Activated CD8-positive, alpha-beta T cell treated with anti-CD3 and anti-CD28 coated beads for 36 hours (primary cell): ENCODE results near the gene OSM. TPM values are rescaled to one million over a fixed set of nuclear protein-coding genes. Genes with fewer than 3 reads are reported as not detected.
A peak's percentile ranks its signal among the peaks of the same experiment; 100 is the strongest.

Experiments used
- ATAC-seq: fragments of 200-7000 bp; cut with Tn5 transposase; one replicate; pipeline ENCODE4 v1.10.0; 2021; ENCODE audit warnings: mild to moderate bottlenecking, moderate library complexity
- CTCF ChIA-PET: fragments of 350-600 bp; sonication (Branson Sonifier 250); formaldehyde crosslinking; loops from one replicate; lab custom pipeline; 2021; ENCODE audit warnings: antibody characterized with exemption; lab: Charles Lee
- POLR2A ChIA-PET: fragments of 350-600 bp; sonication (Branson Sonifier 250); formaldehyde crosslinking; loops from one replicate; lab custom pipeline; 2021; ENCODE audit warnings: antibody characterized with exemption; lab: Charles Lee
- DNase-seq: peaks from one replicate; pipeline ENCODE4 v3.0.0-alpha.2; 2020
- H3K27ac Mint-ChIP-seq: one replicate; pipeline ENCODE4 v1.8.0; 2021; ENCODE audit warnings: mild to moderate bottlenecking, mixed read lengths
- H3K27me3 Mint-ChIP-seq: one replicate; pipeline ENCODE4 v1.8.0; 2021; ENCODE audit warnings: mixed read lengths
- H3K36me3 Mint-ChIP-seq: one replicate; pipeline ENCODE4 v1.8.0; 2021; ENCODE audit warnings: low read depth, mixed read lengths
- H3K4me1 Mint-ChIP-seq: one replicate; pipeline ENCODE4 v1.8.0; 2021; ENCODE audit warnings: low read depth, mixed read lengths
- H3K4me3 Mint-ChIP-seq: one replicate; pipeline ENCODE4 v1.8.0; 2021; ENCODE audit warnings: mild to moderate bottlenecking, moderate library complexity, mixed read lengths
- H3K9me3 Mint-ChIP-seq: one replicate; pipeline ENCODE4 v1.8.0; 2021; ENCODE audit warnings: mixed read lengths
- CTCF ChIP-seq: fragments of 200-600 bp; IDR thresholded peaks from one replicate; pipeline ENCODE4 v1.8.0; 2022; ENCODE audit warnings: antibody characterized with exemption, mild to moderate bottlenecking
- intact Hi-C: fragments of 100-400 bp; cut with micrococcal nuclease; formaldehyde crosslinking; loops from one replicate; pipeline ENCODE4 v1.10.0; 2022
- total RNA-seq, 2 experiments: library from RNA; stranded (reverse); gene quantifications; one replicate each; pipeline ENCODE4 v1.2.3, GENCODE V29; 2021

OSM gene
- total RNA-seq, 2 experiments from 2014 or later, result 44.3 to 45.7 TPM

- Mint-ChIP-seq H3K27ac (peak within 1 kb of the TSS; percentile 76), H3K27me3 (no peaks in the 10 kb centered on the region)
- CTCF ChIA-PET, result interaction anchor here (0.7 to 19.3 kb wide), 27 partner anchors 9 to 451 kb away, joined by 3 to 472 read pairs (median 17); partner anchors contain the start of genes ASCC2, CCDC157, LIF and MTFP1
Observed at GRCh38 chr22:30289141-30289979, 22.7 kb upstream of the OSM start, which contains the start of gene CASTOR1. Gene CASTOR1, minus strand, starts transcription at chr22:30289505. Its CDS starts 8 bp downstream, at chr22:30289497.

GRCh38 chr22:30288419-30289140 is 21.9 kb upstream of the OSM start:
- H3K4me1 Mint-ChIP-seq, result peaks cover 22% of the 10 kb centered on the region
- ATAC-seq, result no peak
- TF ChIP-seq CTCF, result no peak
- no peaks in the 10 kb centered on the region for H3K27me3 Mint-ChIP-seq
- CTCF ChIA-PET, result interaction anchor here (0.6 to 19.3 kb wide), 53 partner anchors 10 to 450 kb away, joined by 3 to 472 read pairs (median 7); partner anchors contain the start of genes ASCC2, CCDC157, LIF and MTFP1
- intact Hi-C loops, result loop anchor here (2.0 to 10.0 kb wide), 2 partner anchors 100 to 184 kb away; no protein-coding TSS in a partner anchor
- DNase-seq, result no peak
- H3K36me3 Mint-ChIP-seq, result no peaks in the 10 kb centered on the region
- POLR2A ChIA-PET, result interaction anchor here (0.6 to 3.8 kb wide), 33 partner anchors 9 to 797 kb away, joined by 3 to 19 read pairs (median 4); partner anchors contain the start of genes CCDC157, MTFP1, RNF215 and SEC14L2
- peak overlapping the region; percentile 76 for H3K4me3 Mint-ChIP-seq
- no peak overlapping the region for H3K27ac Mint-ChIP-seq
- no peaks in the 10 kb centered on the region for H3K9me3 Mint-ChIP-seq

More at GRCh38 chr22:30289141-30289979, 22.7 kb upstream of the OSM start, which contains the start of gene CASTOR1:
- no peaks in the 10 kb centered on the region for H3K36me3 Mint-ChIP-seq
- peak within 1 kb of the TSS; percentile 76 for H3K4me3 Mint-ChIP-seq
- TF ChIP-seq CTCF, result no peak
- DNase-seq, result peak; percentile 90
- peak; percentile 86 for ATAC-seq
- POLR2A ChIA-PET, result interaction anchor here (0.6 to 3.8 kb wide), 27 partner anchors 8 to 796 kb away, joined by 3 to 22 read pairs (median 4); partner anchors contain the start of genes MTFP1, RNF215, SEC14L2 and TBC1D10A
- H3K4me1 Mint-ChIP-seq, result peaks cover 22% of the 10 kb centered on the region
- no peaks in the 10 kb centered on the region for H3K9me3 Mint-ChIP-seq
- intact Hi-C loops, result loop anchor here (2.0 to 10.0 kb wide), 2 partner anchors 99 to 185 kb away; no protein-coding TSS in a partner anchor

- intact Hi-C loops, result loop anchor here (1.0 to 10.0 kb wide), 3 partner anchors 29 to 183 kb away; no protein-coding TSS in a partner anchor
- Mint-ChIP-seq H3K9me3 (no peaks in the 10 kb centered on the region), H3K4me1 (peaks cover 28% of the 10 kb centered on the region), H3K4me3 (peak overlapping the region; percentile 76), H3K36me3 (no peaks in the 10 kb centered on the region), H3K27ac (no peak overlapping the region), H3K27me3 (no peaks in the 10 kb centered on the region)
- ATAC-seq (peak; percentile 34), DNase-seq (peak; percentile 96)
- CTCF ChIA-PET, result interaction anchor here (0.6 to 19.3 kb wide), 54 partner anchors 9 to 210 kb away, joined by 3 to 472 read pairs (median 7); partner anchors contain the start of genes CCDC157, LIF, MTFP1 and RNF215
- peak; percentile 85 for TF ChIP-seq CTCF
- POLR2A ChIA-PET, result interaction anchor here (0.7 to 3.8 kb wide), 24 partner anchors 10 to 147 kb away, joined by 3 to 19 read pairs (median 4); partner anchors contain the start of genes CCDC157, MTFP1, RNF215 and SEC14L2
Observed at GRCh38 chr22:30287648-30288418, 21.2 kb upstream of the OSM start.
